ENCODE measurements around the gene SLITRK1.

GRCh38 chr13:83876546-83876945 lies 5.7 kb downstream of the SLITRK1 start:
- TF ChIP-seq CTCF (IDR thresholded peaks at IDR 0.05) = no peak
- no peak for TF ChIP-seq POLR2A (IDR thresholded peaks at IDR 0.05)
